Dermis microvascular lymphatic vessel endothelial cell (primary cell): ENCODE data around the gene POU2AF3. TPM values are rescaled to one million over a fixed set of nuclear protein-coding genes. Genes with fewer than 3 reads are reported as not detected.

ENCODE experiments used
- DNase-seq, 2 donors: peaks; one replicate each; pipeline versions ENCODE4 v3.0.0 to v3.0.0-alpha.2; 2010; ENCODE audit warnings: low read depth in 2 of 2
- total RNA-seq: library from RNA; depleted of rRNA; stranded (reverse); fragments of >200 nt; gene quantifications from 2 replicates; pipeline ENCODE4 v1.2.1, GENCODE V29; 2014

The POU2AF3 gene
- total RNA-seq, 1 donor from 2014 or later: not detected

DNA sequence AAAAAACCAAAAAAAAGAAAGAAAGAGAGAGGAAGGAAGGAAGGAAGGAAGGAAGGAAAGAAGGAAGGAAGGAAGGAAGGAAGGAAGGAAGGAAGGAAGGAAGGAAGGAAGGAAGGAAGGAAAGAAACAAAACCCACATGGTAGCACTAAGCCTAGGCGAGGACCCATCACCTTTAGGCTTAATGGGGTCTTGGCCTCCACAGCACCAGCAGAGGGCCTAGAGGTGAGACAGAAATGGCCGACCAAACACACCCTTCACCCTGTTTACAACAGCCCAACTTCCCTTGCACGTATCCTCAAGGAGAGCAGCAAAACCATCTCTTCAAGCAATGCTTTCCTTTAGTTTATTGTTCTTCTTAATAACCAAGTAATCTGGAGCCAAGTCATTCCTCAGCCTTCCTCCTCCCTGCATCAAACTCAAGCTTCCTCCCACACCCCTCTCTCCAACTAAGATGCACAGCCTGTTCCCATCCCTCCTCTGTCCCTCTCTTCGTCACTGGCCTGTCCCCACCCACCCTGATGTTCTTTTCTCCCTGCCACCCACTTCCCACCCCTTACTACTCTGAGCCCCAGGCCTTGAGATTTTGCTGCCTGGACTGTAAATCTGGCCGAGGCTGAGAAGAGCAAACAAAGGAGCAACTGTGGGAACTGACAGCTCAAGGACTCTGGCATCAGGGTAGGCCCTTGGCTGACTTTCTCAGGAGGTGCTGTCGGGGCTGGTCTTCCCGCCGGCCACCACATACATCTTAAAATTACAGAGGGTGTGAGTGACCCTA lies 54.8 kb downstream of the POU2AF3 start:
- DNase-seq: no peak

DNA sequence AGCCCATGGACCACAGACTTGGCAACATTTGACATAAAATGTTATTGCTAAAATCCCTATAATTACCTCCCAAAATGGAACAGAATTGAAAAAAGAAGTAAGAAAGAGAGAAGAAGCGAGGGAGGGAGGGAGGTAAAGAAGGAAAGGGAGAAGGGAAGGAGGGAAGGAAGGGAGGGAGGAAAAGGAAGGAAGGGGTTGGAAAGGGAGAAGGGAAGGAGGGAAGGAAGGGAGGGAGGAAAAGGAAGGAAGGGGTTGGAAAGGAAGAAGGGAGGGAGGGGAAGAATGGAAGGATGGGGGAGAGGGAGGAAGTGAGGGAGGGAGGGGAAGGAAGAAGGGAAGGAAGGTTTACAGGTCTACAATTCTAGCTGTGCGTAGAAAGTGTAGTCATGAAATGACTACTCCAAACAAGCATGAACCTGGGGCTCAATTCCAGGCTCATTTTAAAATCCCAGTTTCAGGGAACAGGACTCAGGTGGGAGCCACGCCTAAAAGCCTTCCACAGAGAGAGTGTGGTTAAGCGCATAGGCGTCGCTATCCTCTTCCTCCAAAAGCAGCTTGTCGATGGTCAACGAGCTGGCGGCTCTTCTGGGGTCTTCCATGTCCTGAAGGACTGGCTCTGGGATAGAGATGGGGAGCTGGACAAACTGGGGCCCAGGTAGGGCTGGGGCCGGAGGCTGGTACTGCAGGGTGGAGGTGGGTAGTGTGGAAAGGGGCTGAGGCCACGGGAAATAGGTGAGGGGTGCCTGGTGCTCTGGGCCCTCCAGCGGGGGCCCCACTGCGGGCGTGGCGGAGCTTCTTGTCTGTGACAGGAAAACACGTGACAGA lies 55.6 kb downstream of the POU2AF3 start:
- DNase-seq: no peak

DNA sequence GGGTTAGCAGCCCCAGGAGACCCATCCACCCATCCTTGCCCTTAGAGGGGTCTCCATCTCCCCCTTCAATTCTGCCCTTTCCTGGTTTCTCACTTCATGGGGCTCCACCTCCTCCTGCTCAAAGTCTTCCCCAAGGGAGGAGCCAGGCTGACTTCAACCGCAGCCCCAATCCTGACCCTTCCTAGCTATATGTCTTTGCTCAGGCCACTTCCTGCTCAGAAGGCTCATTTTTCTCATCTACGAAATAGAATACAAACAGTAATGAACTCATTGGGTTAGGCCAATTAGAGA lies 56.2 kb downstream of the POU2AF3 start:
- no peak for DNase-seq

GRCh38 chr11:111355101-111355500 lies 56.8 kb downstream of the POU2AF3 start:
- DNase-seq: no peak

DNA sequence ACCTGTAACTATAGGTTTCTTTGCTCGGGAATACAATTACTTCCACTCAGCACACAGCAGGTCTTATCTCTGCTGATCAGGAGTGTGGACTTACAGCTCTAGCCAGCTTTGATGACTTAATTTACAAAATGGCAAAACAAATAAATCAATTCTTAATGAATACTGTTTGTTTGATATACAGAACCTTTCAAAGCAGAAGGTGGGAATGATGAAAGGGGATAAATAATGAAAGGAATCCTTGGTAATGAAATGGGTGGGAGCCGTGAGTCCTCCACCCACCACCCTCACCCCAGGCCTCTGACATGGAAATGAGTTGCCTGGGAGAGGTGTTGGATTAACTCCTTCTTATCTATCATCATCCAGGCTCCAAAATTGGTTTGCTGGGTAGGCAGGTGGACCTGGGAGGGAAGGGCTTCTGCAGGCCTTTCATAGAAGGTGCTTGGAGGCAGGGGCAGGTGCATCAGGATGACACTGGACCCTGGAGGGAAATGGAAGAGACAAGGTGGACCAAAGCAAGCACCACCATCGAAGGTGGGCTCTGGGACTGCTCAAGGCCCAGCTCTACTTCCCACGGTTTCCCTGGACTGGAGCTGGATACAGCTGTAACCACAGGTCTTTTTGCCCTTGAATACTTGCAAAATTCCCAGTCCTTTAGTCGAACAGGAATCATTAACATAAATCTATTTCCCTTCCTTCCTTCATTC lies 57.8 kb downstream of the POU2AF3 start:
- DNase-seq: no peak

GRCh38 chr11:111356660-111357048 lies 58.3 kb downstream of the POU2AF3 start:
- DNase-seq: no peak

DNA sequence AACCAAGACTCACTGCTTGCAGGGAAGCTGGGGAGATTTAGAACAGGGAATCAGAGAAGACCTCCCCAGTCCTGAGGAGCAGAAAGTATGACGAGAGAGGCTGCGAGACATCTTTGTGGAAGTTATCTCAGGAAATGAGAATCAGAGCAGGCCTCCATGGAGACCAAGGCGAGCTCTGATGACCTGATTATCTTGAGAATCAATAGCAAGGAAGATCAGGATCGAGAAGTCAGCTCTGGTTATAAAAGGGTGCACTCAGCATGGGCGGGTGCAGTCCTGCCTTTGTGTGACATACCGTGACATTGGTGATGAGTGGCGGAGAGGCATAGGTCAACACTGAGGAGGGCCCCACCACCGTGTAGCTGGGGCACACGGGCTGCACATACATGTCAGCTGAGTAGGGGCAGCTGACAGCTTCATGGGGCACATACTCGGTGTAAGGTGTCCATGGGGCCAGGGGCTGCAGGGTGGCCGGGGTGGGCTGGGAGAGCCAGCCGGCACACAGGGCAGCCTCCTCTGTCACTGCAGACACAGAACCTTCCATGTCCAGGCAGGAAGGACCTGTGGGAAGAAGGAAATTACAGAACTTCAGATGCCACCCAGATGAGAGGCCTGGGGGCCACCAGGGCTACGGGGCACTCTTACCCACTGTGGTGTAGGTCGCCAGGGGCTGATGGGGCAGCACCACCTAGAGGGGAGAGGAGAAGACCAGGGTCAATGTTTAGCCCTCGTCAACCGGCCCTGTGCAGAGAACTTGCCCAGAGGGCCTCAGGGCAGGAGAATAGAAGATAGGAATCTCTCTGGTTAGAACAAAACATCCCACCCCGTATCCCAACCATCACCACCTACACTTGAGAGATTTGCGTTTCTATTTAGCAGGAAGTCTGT lies 59.0 kb downstream of the POU2AF3 start:
- DNase-seq: no peak

Other genes with a start within 250 kb of the POU2AF3 start
- not detected in 2 replicates for gene POU2AF2, start 52.8 kb upstream of the POU2AF3 start, total RNA-seq
- gene POU2AF1, start 80.7 kb downstream of the POU2AF3 start, total RNA-seq: not detected in 2 replicates
- not detected in 2 replicates for gene BTG4, start 213.8 kb downstream of the POU2AF3 start, total RNA-seq
- not detected in 2 replicates for gene HOATZ, start 216.2 kb downstream of the POU2AF3 start, total RNA-seq
- 89.7 and 116 TPM in 2 replicates for gene LAYN, start 242.2 kb downstream of the POU2AF3 start, total RNA-seq